Activated CD4-positive, alpha-beta T cell treated with anti-CD3 and anti-CD28 coated beads, Interleukin-10, Interleukin-2, amounts not matched to agents 100 ng/mL and 50 ng/mL, durations not matched to agents 16 hours and 8 hours (primary cell): Measurements from ENCODE around the gene EID1.
A peak's percentile ranks its signal among the peaks of the same experiment; 100 is the strongest.

Experiments used
- DNase-seq: peaks from one replicate; pipeline ENCODE4 v3.0.0-alpha.2; 2020

Gene EID1

DNA sequence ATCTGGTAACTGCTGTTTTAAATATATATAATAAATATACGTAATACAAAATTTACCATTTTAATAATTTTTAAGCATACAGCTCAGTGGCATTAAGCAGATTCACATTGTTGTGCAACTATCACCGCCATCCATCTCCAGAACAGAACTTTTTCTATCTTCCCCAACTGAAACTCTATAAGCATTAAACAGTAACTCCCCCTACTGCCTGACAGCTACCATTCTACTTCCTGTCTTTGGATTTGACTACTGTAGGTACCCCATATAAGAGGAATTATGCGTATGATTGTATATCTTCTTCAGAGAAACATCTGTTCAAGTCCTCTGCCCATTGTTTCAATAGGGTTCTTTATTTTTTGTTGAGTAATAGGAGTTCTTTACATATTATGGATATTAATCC, 36.8 kb downstream of the EID1 start:
- no peak for DNase-seq

DNA sequence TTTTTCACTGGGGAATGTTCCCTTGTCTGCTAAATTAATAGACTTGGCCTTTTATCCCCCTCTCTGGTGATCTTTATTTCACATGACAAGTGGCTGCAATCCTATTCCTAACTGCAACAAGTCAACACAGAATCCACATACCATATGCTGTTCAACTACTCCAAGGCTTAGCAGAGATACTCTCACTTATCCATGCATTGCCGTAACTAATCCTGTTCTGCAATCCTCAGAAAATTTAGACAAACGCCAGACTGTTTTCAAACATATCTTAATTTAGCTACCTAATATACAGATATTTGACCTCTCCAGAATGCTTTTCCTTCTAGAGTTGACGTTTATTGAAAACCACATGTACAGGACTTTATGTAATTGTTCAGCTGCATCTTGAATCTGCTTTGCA, 37.9 kb downstream of the EID1 start:
- DNase-seq = no peak

DNA sequence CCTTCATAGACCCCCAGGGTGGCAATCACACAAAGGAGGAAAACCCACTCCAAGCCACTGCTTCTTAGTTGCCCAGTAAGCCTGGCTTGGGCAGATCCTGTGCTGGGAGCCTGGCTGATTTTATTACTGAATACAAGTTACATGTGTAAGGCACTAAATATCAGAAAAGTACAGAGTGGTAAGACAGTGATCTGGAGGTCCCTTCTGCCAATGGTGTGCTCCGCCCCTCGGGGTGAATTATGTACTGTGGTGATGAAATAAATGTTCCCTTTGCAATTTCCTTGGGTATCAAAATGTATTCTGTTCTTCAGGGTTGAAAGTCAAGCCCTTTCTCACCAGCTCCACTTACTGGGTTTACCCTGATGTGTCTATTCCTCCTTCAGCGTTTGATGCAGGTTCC, 38.8 kb downstream of the EID1 start:
- no peak for DNase-seq

DNA sequence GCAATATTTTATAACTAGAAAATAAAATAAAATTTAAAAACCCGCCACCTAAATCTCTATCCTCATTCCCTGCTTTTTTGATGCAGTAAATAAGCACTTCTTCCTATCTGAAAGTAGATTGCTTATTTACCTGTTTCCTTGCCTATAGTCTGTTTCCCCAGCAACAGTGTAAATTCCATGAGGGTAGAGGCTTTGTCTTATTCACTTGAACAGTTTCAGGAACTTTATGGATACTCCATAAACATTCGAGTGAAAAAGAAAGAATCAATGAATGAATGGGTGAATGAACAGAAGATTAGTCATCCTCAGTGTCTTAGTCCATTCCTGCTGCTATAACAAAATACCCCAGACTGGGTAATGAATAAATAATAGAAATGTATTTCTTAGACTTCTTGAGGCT, 44.1 kb downstream of the EID1 start:
- no peak for DNase-seq

DNA sequence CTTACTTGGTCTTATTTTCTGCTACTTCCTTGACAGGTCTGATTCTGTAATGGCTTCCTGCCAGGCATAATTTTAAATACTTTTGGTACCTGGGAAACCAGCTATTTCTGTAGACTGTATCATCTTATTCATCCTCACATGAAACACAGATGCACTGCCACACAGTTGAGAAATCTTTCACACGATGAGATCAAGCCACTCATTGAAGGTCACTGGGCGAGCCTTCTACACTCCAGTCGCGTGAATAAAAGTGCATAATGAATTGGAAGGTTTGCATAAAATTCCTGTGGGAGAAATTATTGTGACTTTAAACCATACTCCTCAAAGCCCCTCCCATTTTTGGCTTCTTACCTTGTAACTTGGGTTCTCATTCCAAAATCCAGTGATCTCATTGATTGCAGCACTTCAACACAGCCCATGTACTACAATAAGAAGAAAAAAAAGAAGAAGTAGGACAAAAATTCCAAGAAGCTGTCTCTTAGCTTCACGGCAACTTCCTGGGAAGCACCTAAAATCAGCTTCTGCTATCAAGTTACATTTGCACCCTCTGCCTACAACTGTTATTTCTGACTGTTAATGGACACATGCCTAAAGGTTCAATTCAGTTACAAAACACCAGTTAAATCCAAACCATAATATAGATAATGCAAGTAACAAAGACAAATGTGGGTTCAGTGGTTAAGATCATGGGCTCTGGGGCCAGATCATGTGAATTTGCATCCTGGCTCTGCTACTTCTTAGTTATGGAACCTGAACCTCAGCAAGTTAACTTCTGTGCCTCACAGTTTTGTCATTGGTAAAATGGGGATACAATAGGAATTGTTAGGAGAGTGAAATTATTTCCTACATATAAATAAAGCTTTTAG, 46.8 kb downstream of the EID1 start:
- DNase-seq = peak; percentile 50

DNA sequence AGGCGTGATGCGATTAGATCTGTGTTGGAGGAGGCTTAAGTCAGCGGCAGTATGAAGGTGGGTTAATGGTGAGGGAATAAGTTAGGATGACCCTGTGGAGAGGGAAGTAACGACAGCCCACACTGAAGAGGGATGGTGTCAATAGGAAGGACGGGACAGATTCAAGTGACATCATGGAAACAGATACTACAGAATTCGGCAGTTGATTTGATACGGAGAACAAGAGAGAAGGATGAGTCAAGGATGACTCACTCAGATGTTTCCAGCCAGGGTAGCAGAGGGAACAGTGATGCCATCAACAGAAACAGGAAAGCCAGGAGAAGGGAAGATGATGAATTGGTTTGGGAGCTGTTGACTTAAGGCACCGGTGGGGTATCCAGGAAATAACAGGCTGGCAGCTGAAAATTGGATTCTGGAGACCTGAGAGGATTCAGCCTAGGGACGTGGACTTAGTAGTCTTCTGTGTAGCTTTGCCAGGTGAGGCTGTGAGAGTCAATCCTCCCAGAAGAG, 47.8 kb downstream of the EID1 start:
- peak; percentile 78 for DNase-seq

DNA sequence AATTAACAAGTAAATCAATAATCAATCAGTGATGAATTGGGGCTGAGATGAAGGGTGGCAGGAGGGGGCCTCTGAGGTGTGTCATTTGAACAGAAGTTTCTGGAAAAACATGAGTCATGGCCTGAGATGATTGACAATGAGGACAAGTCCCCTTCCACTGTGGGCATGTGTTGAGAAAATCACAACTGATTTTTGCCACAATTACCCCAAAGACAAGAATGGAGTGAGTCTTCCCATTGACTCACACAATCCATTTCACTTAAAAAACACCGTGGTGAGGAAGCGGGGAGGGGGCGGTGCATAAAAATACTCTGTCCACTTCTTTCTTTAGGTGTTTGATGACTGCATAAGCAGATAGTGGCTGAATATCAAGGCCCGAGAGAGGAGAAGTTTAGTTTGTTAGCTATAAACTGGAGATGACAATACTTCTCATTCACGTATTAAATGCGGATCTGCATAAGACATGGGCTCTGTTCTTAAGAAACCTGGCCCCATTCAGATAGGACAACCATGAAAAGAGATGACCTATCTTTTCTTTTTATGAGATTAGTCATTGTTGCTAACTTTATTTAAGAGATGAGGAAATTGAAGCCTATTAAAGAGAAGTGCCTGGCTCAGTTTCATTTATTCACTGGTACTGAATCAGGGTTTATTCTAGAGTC, 51.1 kb downstream of the EID1 start:
- DNase-seq = peak; percentile 87

DNA sequence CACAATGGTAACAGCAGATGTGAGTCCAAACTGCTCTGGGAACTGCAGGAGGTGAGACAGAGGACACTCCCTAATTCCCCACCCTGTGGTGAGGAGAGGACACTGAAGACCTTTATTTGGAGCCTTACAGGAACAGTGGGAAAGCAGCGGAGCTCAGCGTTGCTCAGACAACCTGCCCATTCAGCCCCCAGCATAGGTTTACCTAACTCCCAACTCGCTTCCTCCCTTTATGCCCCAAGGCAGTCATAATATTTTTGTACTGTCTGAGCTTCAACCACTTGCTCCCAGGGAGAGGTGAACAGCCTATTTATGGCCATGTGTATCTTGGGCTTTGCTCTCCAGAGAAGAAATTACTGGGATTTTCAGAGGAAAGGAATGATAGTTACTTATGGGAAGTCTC, 51.7 kb downstream of the EID1 start:
- DNase-seq = no peak
